Vein endothelial cell (primary cell): ENCODE measurements around the gene GALNT13. TPM values are rescaled to one million over a fixed set of nuclear protein-coding genes. Genes with fewer than 3 reads are reported as not detected.

Source experiments
- total RNA-seq: library from RNA; depleted of rRNA; stranded (reverse); fragments of >200 nt; gene quantifications from 2 replicates; pipeline ENCODE4 v1.2.3, GENCODE V29; 2012

GALNT13 gene
- 2.0 and 2.3 TPM in 2 replicates for total RNA-seq

GRCh38 chr2:153871231-153872221, at the start of gene GALNT13:
GALNT13 (plus strand) TSS chr2:153871922.

